T-helper 17 cell (primary cell): Measurements from ENCODE around the gene BID. TPM values are rescaled to one million over a fixed set of nuclear protein-coding genes. Genes with fewer than 3 reads are reported as not detected.

ENCODE experiments used
- ATAC-seq: fragments of 150-1000 bp; cut with Tn5 transposase; 2 replicates; pipeline ENCODE4 v1.10.0; 2021; ENCODE audit warnings: mild to moderate bottlenecking, moderate library complexity
- DNase-seq, 3 donors: peaks; one replicate each; pipeline versions ENCODE4 v3.0.0 to v3.0.0-alpha.2; 2020 to 2021
- H3K9me3 ChIP-seq: one replicate; pipeline ENCODE4 v1.7.0; 2013; ENCODE audit warnings: low read length, mild to moderate bottlenecking; ENCODE audit not compliant: control insufficient read depth, poor library complexity, severe bottlenecking
- H3K27ac Mint-ChIP-seq: one replicate; pipeline ENCODE4 v1.8.0; 2022; ENCODE audit warnings: mild to moderate bottlenecking, moderate library complexity, mixed read lengths
- H3K27me3 Mint-ChIP-seq: one replicate; pipeline ENCODE4 v1.8.0; 2022; ENCODE audit warnings: mixed read lengths
- H3K36me3 Mint-ChIP-seq: one replicate; pipeline ENCODE4 v1.8.0; 2022; ENCODE audit warnings: low read depth, mixed read lengths
- H3K4me1 Mint-ChIP-seq: one replicate; pipeline ENCODE4 v1.8.0; 2022; ENCODE audit warnings: mild to moderate bottlenecking, mixed read lengths
- H3K4me3 Mint-ChIP-seq: one replicate; pipeline ENCODE4 v1.8.0; 2022; ENCODE audit warnings: mild to moderate bottlenecking, moderate library complexity, mixed read lengths
- total RNA-seq, 4 donors: library from RNA in 2 of 4; stranded (reverse) in 2 of 4; gene quantifications; one replicate each; pipeline ENCODE4 v1.2.3 and lab custom pipeline; 2022 to 2026

BID gene
- total RNA-seq, 2 donors from 2014 or later: 18.3 to 24.2 TPM

DNA sequence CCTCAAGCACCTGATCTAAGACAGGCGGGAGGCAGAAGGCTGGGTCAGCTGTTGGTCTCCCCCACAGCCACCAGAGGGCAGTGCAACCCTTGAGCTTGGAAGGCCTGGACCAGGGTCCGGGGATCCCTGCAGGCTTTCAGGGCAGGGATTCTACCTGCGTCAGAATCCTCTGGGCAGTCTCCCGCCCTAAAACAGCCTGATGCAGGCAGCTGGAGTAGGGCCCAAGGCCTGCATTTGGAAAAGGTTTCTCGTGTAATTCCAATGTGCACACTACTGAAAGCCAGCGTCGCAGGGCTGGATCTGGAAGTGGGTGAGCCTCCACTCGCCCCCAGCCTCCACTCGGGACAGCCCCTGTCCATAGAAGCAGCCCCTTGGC is 31.8 kb downstream of the BID start:
- H3K4me3 Mint-ChIP-seq: no peak overlapping the region
- H3K27ac Mint-ChIP-seq: peak overlapping the region; percentile 86
- peaks cover 4% of the 10 kb centered on the region for H3K36me3 Mint-ChIP-seq
- H3K27me3 Mint-ChIP-seq: no peaks in the 10 kb centered on the region
- DNase-seq (peak; percentile 36 to 65 (median 37)), ATAC-seq (peak; percentile 94)
- H3K9me3 ChIP-seq: no peaks in the 10 kb centered on the region
- H3K4me1 Mint-ChIP-seq: peaks cover 10% of the 10 kb centered on the region

GRCh38 chr22:17741866-17742526 is 32.3 kb downstream of the BID start:
- peak overlapping the region; percentile 86 for H3K27ac Mint-ChIP-seq
- H3K36me3 Mint-ChIP-seq: peaks cover 4% of the 10 kb centered on the region
- ATAC-seq (no peak), DNase-seq (no peak)
- H3K4me1 Mint-ChIP-seq: peaks cover 10% of the 10 kb centered on the region
- no peaks in the 10 kb centered on the region for H3K9me3 ChIP-seq
- no peak overlapping the region for H3K4me3 Mint-ChIP-seq
- no peaks in the 10 kb centered on the region for H3K27me3 Mint-ChIP-seq

- Mint-ChIP-seq H3K27ac (peak overlapping the region; percentile 53), H3K4me3 (no peak overlapping the region), H3K4me1 (peaks cover 8% of the 10 kb centered on the region), H3K36me3 (peaks cover 4% of the 10 kb centered on the region), H3K27me3 (no peaks in the 10 kb centered on the region)
- DNase-seq (no peak), ATAC-seq (no peak)
- no peaks in the 10 kb centered on the region for H3K9me3 ChIP-seq
Measured at GRCh38 chr22:17739196-17739975, 34.9 kb downstream of the BID start.

- Mint-ChIP-seq H3K36me3 (peaks cover 7% of the 10 kb centered on the region), H3K4me1 (peaks cover 16% of the 10 kb centered on the region), H3K27me3 (no peaks in the 10 kb centered on the region), H3K4me3 (no peak overlapping the region), H3K27ac (peak overlapping the region; percentile 78)
- no peak for DNase-seq
- ATAC-seq: no peak
- H3K9me3 ChIP-seq: no peaks in the 10 kb centered on the region
Measured at GRCh38 chr22:17738386-17739128, 35.7 kb downstream of the BID start.

DNA sequence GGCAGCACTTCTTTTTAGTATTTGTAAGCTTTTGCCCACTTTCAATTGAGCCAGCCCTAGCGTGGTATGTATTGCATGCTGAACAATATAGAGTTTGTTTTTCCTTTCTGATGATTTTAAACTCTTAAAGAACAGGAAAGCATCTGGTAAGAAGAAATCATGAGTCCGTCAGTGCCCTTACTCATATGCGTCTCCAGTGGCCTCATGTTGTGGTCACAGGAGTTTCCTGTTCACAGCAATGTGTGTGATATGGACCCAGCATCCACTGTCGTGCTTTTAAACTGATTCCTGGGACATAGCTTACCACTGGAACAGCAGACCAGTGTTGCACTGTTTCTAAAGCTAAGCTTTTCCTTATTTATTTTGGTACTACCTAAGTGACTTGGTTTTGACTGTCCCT is 40.1 kb downstream of the BID start:
- DNase-seq: no peak
- no peaks in the 10 kb centered on the region for H3K27me3 Mint-ChIP-seq
- H3K4me1 Mint-ChIP-seq: peaks cover 16% of the 10 kb centered on the region
- H3K36me3 Mint-ChIP-seq: peaks cover 9% of the 10 kb centered on the region
- ATAC-seq: peak; percentile 55
- no peak overlapping the region for H3K4me3 Mint-ChIP-seq
- peak overlapping the region; percentile 49 for H3K27ac Mint-ChIP-seq
- H3K9me3 ChIP-seq: no peaks in the 10 kb centered on the region

GRCh38 chr22:17733466-17733865 is 40.8 kb downstream of the BID start:
- peaks cover 16% of the 10 kb centered on the region for H3K4me1 Mint-ChIP-seq
- peaks cover 9% of the 10 kb centered on the region for H3K36me3 Mint-ChIP-seq
- H3K9me3 ChIP-seq: no peaks in the 10 kb centered on the region
- ATAC-seq (no peak), DNase-seq (no peak)
- H3K27ac Mint-ChIP-seq: peak overlapping the region; percentile 49
- H3K27me3 Mint-ChIP-seq: no peaks in the 10 kb centered on the region
- no peak overlapping the region for H3K4me3 Mint-ChIP-seq

GRCh38 chr22:17732251-17732854 is 41.9 kb downstream of the BID start:
- Mint-ChIP-seq H3K4me3 (no peak overlapping the region), H3K36me3 (peaks cover 6% of the 10 kb centered on the region), H3K27me3 (no peaks in the 10 kb centered on the region), H3K27ac (peak overlapping the region; percentile 49), H3K4me1 (peaks cover 16% of the 10 kb centered on the region)
- DNase-seq (no peak), ATAC-seq (no peak)
- H3K9me3 ChIP-seq: no peaks in the 10 kb centered on the region

GRCh38 chr22:17729561-17729960 is 44.7 kb downstream of the BID start:
- Mint-ChIP-seq H3K36me3 (peaks cover 6% of the 10 kb centered on the region), H3K27ac (peak overlapping the region; percentile 61), H3K4me3 (no peak overlapping the region), H3K4me1 (peaks cover 29% of the 10 kb centered on the region), H3K27me3 (no peaks in the 10 kb centered on the region)
- no peaks in the 10 kb centered on the region for H3K9me3 ChIP-seq
- no peak for DNase-seq
- no peak for ATAC-seq

- H3K9me3 ChIP-seq: no peaks in the 10 kb centered on the region
- Mint-ChIP-seq H3K4me1 (peaks cover 22% of the 10 kb centered on the region), H3K27me3 (no peaks in the 10 kb centered on the region), H3K36me3 (peaks cover 6% of the 10 kb centered on the region), H3K27ac (no peak overlapping the region), H3K4me3 (no peak overlapping the region)
- ATAC-seq (no peak), DNase-seq (no peak)
Measured at GRCh38 chr22:17728786-17729185, 45.5 kb downstream of the BID start.

DNA sequence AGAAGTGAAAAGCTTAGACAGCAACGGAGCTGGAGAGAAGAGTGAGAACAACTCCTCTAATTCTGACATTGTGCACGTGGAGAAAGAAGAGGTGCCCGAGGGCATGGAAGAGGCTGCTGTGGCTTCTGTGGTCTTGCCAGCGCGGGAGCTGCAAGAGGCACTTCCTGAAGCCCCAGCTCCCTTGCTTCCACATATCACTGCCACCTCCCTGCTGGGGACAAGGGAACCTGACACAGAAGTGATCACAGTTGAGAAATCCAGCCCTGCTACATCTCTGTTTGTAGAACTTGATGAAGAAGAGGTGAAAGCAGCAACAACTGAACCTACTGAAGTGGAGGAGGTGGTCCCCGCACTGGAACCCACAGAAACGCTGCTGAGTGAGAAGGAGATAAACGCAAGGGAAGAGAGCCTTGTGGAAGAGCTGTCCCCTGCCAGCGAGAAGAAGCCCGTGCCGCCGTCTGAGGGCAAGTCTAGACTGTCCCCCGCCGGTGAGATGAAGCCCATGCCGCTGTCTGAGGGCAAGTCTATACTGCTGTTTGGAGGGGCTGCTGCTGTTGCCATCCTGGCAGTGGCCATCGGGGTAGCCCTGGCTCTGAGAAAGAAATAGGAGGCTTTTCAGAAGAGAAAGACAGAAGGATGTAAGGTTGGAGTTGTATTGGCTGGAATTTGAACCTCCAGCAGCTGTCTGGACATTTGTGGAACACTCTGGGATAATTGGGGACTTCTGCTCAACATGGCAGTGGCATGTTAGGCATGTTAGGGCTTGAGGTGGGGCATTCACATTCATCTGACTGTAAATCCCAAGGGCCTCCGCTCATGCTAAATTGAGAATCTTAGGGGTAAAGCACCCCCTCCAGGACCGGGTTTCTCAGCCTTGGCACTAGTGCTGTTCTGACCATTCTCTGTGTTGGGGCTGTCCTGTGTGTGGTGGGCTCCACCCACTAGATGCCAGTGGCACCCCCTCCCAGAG is 47.1 kb downstream of the BID start:
- H3K9me3 ChIP-seq: no peaks in the 10 kb centered on the region
- Mint-ChIP-seq H3K27ac (peak overlapping the region; percentile 67), H3K36me3 (no peaks in the 10 kb centered on the region), H3K4me3 (peak overlapping the region; percentile 25), H3K27me3 (no peaks in the 10 kb centered on the region), H3K4me1 (peaks cover 15% of the 10 kb centered on the region)
- DNase-seq (no peak), ATAC-seq (no peak)

- H3K27ac Mint-ChIP-seq: peak overlapping the region; percentile 67
- no peaks in the 10 kb centered on the region for H3K27me3 Mint-ChIP-seq
- H3K4me3 Mint-ChIP-seq: peak overlapping the region; percentile 25
- ATAC-seq (peak; percentile 41), DNase-seq (no peak)
- H3K4me1 Mint-ChIP-seq: peaks cover 15% of the 10 kb centered on the region
- no peaks in the 10 kb centered on the region for H3K9me3 ChIP-seq
- no peaks in the 10 kb centered on the region for H3K36me3 Mint-ChIP-seq
Measured at GRCh38 chr22:17726006-17726927, 48.0 kb downstream of the BID start.

DNA sequence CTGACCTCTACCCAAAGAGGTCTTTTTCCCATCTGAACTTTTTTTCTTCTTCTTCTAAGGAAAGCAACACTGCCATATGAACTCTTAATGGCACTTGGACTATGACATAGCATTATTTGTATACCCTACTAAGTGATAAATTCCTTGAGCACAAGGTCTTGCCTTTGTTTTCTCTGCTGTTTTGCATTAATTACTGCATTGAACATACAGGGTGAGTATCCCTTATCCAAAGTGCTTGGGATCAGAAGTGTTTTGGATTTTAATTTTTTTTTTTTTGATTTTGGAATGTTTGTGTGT is 48.8 kb downstream of the BID start:
- peaks cover 15% of the 10 kb centered on the region for H3K4me1 Mint-ChIP-seq
- ATAC-seq (no peak), DNase-seq (no peak)
- no peak overlapping the region for H3K4me3 Mint-ChIP-seq
- no peak overlapping the region for H3K27ac Mint-ChIP-seq
- H3K9me3 ChIP-seq: no peaks in the 10 kb centered on the region
- no peaks in the 10 kb centered on the region for H3K36me3 Mint-ChIP-seq
- no peaks in the 10 kb centered on the region for H3K27me3 Mint-ChIP-seq
